GM12874 (cell line): Measurements from ENCODE around the gene RUNX2.

Experiments
- TF ChIP-seq, protein P1 (sequence below): IDR thresholded peaks from 2 replicates; pipeline ENCODE4 v1.5.1; 2011; ENCODE audit warnings: low read depth, mild to moderate bottlenecking, control low read depth, low read length, moderate library complexity; ENCODE audit not compliant: insufficient read depth

RUNX2 gene

DNA sequence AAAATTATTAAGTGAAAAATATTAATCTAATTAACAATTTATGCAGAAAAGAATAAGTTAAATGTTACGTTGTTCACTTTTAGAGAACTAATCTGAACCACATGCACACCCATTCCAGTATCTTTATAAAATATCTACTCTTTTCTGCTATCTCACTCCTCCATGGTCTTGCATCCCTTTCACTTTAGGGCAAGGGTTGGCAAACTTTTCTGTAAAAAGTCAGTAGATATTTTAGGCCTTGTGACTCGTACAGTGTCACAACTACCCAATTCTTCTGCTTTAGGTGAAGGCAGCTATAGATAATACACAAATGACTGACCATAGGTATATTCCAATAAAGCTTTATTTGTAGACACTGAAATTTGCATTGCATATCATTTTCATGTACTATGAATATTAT lies 89.3 kb downstream of the RUNX2 start:
- TF ChIP-seq, protein P1, sequence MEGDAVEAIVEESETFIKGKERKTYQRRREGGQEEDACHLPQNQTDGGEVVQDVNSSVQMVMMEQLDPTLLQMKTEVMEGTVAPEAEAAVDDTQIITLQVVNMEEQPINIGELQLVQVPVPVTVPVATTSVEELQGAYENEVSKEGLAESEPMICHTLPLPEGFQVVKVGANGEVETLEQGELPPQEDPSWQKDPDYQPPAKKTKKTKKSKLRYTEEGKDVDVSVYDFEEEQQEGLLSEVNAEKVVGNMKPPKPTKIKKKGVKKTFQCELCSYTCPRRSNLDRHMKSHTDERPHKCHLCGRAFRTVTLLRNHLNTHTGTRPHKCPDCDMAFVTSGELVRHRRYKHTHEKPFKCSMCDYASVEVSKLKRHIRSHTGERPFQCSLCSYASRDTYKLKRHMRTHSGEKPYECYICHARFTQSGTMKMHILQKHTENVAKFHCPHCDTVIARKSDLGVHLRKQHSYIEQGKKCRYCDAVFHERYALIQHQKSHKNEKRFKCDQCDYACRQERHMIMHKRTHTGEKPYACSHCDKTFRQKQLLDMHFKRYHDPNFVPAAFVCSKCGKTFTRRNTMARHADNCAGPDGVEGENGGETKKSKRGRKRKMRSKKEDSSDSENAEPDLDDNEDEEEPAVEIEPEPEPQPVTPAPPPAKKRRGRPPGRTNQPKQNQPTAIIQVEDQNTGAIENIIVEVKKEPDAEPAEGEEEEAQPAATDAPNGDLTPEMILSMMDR = no peak

DNA sequence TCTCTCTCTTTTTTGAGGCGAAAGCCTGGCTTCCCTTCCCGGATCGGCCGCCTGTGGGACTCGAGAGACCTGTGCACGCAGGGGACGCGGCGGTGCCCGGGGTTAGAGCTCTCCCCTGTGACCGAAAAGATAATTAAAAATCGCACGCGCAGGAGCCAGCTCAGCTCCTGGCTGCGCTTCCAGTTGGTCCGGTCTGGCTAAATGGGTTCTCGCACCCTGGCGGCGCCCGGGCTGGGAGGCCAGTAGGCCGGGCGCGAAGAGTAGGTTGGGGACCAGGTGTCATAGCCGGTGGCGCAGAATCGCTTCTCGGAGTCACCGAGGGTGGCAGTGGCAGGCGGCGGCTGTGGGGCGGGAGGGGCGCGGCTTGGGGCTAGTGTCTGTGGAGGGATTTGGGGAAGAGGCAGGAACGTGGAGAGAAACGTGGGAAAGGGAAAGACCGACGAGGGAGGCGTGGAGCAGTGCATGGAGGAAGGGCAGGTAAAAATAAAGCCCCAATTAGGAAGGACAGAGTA lies 91.5 kb downstream of the RUNX2 start:
- TF ChIP-seq, protein P1 = peak; percentile 30; the same call in 1 of the 2 replicates

DNA sequence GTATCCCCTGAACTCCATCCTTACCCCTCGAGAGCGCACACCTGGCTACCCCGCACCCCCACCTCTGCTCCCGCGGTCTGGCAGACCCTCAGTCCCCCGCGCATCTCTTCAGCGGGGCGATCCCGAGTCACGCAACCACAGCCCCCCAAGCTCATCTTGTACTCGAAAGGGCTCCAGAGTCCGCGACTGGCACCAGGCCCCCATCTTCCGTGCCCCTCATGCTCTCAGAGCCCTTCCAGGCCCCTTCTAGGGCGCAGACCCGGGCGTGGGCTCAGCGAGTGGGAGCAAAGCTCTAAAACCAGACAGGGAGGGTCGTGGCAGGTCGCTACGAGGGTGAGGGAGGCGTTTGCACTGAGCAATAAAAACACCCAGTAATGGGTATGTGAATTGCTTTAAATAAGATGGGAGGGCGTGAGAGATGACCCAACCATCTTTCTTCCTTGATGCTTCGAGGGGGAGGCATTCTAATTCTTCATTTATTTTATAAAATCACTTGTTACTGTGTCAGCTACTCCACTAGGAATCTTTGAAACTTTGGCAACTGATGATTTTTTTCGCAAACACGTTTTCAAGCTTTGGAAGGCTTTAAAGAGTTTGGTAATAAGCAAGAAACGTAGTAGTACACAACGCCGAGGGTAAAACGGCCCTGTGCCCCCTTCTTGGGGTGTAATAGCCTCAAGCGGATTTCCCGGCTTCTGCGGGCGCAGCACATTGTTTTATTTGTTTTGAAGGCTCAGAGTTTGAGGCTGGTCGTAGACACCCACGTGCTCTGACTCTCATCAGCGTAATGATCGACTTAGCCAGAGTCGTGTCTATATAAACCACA lies 92.2 kb downstream of the RUNX2 start:
- TF ChIP-seq, protein P1 = no peak

DNA sequence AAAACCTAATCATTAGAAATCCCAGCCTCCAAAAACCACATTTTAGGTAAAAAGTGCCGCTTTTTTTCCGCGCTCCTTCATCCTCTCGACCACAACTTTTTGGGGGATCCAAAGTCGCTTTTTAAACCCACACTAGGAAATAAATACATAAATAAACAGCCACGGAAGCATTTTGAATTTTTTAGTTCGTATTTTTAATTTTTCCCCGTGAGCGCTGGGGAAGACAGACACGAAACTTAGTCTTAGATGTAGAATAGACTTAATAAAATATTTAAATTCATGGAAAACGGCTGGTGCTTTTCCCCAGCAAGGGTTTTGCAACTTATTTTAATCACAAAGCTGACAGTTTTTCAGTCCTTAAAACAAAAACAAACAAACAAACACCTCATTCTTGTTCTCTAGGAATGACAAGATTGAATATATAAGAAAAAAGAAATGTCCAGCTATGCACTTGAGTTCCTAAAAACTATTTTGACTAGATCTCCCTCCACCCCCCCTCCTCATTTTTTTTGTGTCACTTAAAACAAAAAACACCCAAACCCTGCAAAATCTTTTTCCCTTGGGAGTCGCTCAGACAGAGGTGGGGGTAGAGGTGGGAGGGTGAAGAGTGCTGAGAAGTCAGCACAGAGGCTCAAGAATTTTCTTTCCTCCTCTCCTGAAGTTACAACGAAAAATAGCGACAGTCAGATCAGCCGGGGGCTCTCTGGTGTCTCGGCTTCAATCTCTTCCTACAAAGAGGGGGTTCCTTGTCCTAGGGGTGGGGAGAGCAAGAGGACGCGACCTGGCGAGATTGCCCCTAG lies 93.0 kb downstream of the RUNX2 start:
- TF ChIP-seq, protein P1 = no peak

DNA sequence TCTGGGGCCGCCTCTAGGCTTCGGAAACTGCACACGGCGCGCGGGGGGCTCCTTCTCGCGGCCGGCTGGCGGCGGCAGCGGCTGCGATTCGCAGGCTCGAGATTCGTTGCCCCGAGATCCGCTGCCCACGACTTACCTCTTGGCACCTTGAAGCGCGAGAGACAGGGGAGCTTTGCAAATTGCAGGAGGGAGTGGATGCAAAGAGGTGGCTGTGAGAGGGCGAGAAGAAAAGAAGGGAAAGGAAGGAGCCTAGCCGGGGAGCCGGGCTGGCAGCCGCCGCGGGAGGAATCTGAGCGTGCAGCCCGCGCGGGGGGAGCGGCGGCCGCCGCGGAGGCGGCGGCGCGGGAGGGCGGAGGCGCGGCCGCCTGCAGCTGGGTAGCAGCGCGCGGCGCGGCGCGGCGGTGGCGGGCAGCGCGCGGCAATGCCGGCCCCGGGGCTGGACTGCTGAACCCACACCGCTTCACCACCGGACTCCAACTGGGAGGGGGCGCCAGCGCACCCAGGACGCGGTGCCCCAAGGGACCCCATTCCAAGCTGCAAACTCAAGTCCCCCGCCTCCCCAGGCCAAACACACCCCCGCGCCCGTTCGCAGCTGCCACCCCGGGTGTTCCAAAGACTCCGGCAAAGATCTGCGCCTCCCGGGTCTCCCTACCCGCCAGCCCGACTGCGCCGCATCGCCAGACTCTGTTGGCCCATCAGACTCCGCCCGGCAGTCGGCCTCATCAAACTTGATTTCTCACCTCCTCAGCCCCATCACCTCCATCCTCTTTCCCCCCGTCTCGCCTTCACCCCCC lies 93.8 kb downstream of the RUNX2 start:
- TF ChIP-seq, protein P1 = no peak

DNA sequence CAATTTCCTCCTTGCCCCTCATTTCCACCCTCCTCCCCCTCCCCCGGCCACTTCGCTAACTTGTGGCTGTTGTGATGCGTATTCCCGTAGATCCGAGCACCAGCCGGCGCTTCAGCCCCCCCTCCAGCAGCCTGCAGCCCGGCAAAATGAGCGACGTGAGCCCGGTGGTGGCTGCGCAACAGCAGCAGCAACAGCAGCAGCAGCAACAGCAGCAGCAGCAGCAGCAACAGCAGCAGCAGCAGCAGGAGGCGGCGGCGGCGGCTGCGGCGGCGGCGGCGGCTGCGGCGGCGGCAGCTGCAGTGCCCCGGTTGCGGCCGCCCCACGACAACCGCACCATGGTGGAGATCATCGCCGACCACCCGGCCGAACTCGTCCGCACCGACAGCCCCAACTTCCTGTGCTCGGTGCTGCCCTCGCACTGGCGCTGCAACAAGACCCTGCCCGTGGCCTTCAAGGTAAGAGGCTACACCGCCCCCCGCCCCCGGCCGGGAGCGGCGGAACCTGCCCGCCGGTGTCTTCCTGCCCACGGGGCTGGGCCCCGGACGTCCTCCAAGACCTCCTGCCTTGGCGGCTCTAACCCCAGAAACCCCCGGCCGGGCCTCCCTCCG lies 94.5 kb downstream of the RUNX2 start:
- TF ChIP-seq, protein P1 = no peak
